Adipose tissue (tissue), 3 donors: Measurements from ENCODE around the gene TTC39B. TPM values are rescaled to one million over a fixed set of nuclear protein-coding genes. Genes with fewer than 3 reads are reported as not detected.

Source experiments
- H3K27ac ChIP-seq: one replicate; pipeline ENCODE4 v1.5.1; 2013; ENCODE audit warnings: low read depth, low read length
- WGBS, 3 donors: extraction: QIAGEN DNeasy Blood & Tissue Kit; methylation state at CpG; one replicate each; pipeline ENCODE4 v1.1.7; 2013; 5-methylcytosine and 5-hydroxymethylcytosine counted together
- polyA plus RNA-seq, 3 donors: library from polyadenylated mRNA; stranded (reverse); fragments of 200-250 nt; gene quantifications; one replicate each; pipeline ENCODE4 v1.2.3, GENCODE V29; 2013
- donor health status: healthy with polysubstance abuse.
- donor health status: Bipolar disorder and iron deficiency.
- donor health status: healthy.

TTC39B gene
- polyA plus RNA-seq, 3 donors, result 1.2 to 2.1 (median 1.4) TPM

DNA sequence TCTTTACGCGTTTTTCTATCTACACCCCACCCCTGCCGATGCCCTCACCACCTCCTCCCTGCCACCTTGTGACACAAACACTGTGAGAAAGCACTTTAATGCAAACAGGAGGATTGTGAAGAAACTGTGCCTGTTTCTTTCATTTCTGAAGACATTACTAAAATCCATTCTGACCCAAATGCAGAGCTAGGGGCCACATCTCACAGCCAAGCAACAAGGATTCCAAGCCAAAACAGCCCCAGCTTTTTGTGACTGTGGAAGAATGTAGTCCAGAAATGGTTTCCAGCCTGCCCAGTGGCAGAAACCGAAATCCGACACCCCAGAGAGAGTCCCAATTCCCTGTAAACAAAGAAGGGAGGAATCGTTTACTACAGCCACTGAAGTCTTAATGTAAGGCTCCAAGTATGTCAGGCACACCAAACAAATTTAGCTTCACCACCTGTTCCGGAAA, 190.9 kb downstream of the TTC39B start:
- 48 to 55% (median 51%) methylated on average over 7 of the region's 7 CpGs for WGBS, 3 donors
- no peak overlapping the region for H3K27ac ChIP-seq

DNA sequence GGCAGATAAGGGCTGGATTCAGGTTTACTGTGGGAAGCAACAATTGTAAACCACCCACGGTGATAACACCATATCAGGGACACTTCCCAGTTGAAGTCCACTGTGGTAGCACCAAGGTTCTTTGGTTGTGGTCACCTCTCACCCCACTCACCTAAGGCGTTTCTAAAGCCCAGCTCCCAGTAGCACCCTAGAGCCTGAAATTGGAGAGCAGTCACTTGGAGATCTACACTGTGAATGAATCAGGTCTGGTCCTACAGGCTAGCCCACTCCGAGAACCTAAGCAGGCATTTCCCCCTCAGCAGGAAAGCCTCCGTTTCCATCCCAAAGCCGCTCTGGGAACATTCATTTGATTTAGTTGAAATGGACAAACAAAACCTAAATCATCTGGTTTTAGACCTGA, 191.3 kb downstream of the TTC39B start:
- 76 to 83% (median 81%) methylated on average over 5 of the region's 5 CpGs for WGBS, 3 donors
- H3K27ac ChIP-seq, result no peak overlapping the region

DNA sequence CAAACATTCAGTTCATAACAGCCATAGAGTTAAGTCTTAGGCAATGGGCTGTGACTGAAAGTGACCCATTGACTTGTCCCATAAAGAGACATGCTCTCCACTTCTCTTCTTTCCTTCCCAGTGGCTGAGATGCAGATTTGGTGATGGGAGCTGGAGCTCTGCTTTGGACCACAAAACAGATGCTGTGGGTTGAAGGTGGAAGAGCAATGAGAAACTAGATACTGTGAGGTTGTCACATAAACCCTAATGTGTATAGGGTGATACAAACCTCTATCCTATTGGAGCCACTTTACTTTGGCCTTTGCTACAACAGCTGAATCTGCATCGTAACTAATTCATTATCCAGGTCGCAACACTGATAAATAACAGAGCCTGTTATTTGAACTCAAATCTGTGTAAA, 192.0 kb downstream of the TTC39B start:
- 80 to 92% (median 81%) methylated on average over 2 of the region's 2 CpGs for WGBS, 3 donors

More for the DNA sequence above, 192.0 kb downstream of the TTC39B start:
- H3K27ac ChIP-seq, result no peak overlapping the region

Other genes with a start within 250 kb of the TTC39B start
- 10 to 100 TPM in 1 of 3 donors, 1 to 10 TPM in 2; 6.1 to 12.0 (median 8.3) TPM for gene SNAPC3, start 115.7 kb upstream of the TTC39B start, polyA plus RNA-seq
- gene PSIP1, start 203.8 kb upstream of the TTC39B start, polyA plus RNA-seq, result 10 to 100 TPM in 2 of 3 donors, 1 to 10 TPM in 1; 7.1 to 43.6 (median 16.9) TPM
- 1 to 10 TPM in 1 of 3 donors, under 1 TPM in 2; 0.22 to 1.1 (median 0.97) TPM for gene CCDC171, start 245.8 kb upstream of the TTC39B start, polyA plus RNA-seq